ENCODE results near the gene IFNLR1. TPM values are rescaled to one million over a fixed set of nuclear protein-coding genes. Genes with fewer than 3 reads are reported as not detected.

IFNLR1 gene
- total RNA-seq, 2 experiments from 2014 or later = 1.2 to 1.3 TPM

GRCh38 chr1:24198766-24199165 is 11.7 kb upstream of the IFNLR1 start:
- Mint-ChIP-seq H3K4me1 (ENCODE audit: low read depth) (peaks cover 6% of the 10 kb centered on the region), H3K9me3 (no peaks in the 10 kb centered on the region), H3K4me3 (no peak overlapping the region), H3K27me3 (no peaks in the 10 kb centered on the region), H3K36me3 (ENCODE audit: low read depth) (no peaks in the 10 kb centered on the region), H3K27ac (no peak overlapping the region)
- Histone ChIP-seq H3K27me3 (ENCODE audit: control insufficient read depth in 1 of 2, insufficient read depth in 2 of 2, low read length in 2 of 2) (no peaks in the 10 kb centered on the region), H3K9me3 (ENCODE audit: control insufficient read depth in 1 of 2, insufficient read depth in 1 of 2, low read length in 2 of 2) (no peaks in the 10 kb centered on the region), H3K4me1 (ENCODE audit: insufficient read depth, low read length) (peaks cover 8% of the 10 kb centered on the region), H3K36me3 (ENCODE audit: insufficient read depth, low read length) (no peaks in the 10 kb centered on the region), H3K27ac (ENCODE audit: low read depth in 1 of 2, low read length in 2 of 2) (no peak overlapping the region), H3K4me3 (ENCODE audit: low read length) (no peak overlapping the region)
- ChIA-PET POLR2A (interaction anchor here (0.9 to 3.8 kb wide), 4 partner anchors 193 to 444 kb away, joined by 3 to 68 read pairs (median 4); partner anchors contain the start of gene NIPAL3), CTCF (interaction anchor here (0.6 to 6.9 kb wide), 19 partner anchors 9 to 724 kb away, joined by 3 to 126 read pairs (median 4); partner anchors contain the start of genes NIPAL3 and SRRM1)
- ATAC-seq (ENCODE audit: poor library complexity) (no peak), DNase-seq (no peak)
- TF ChIP-seq CTCF (IDR thresholded peaks at IDR 0.05) = no peak
- intact Hi-C loops (cut with DNase I, micrococcal nuclease) = loop anchor here (1.0 to 2.0 kb wide), 5 partner anchors 193 to 632 kb away; no protein-coding TSS in a partner anchor

GRCh38 chr1:24195874-24196273 is 8.8 kb upstream of the IFNLR1 start:
- DNase-seq (no peak), ATAC-seq (ENCODE audit: poor library complexity) (no peak)
- H3K4me3 Mint-ChIP-seq = no peak overlapping the region
- POLR2A ChIA-PET = no interaction called here
- Histone ChIP-seq H3K4me3 (ENCODE audit: low read length) (no peak overlapping the region), H3K27ac (ENCODE audit: low read depth in 1 of 2, low read length in 2 of 2) (no peak overlapping the region), H3K36me3 (ENCODE audit: insufficient read depth, low read length) (no peaks in the 10 kb centered on the region), H3K27me3 (ENCODE audit: control insufficient read depth in 1 of 2, insufficient read depth in 2 of 2, low read length in 2 of 2) (no peaks in the 10 kb centered on the region), H3K4me1 (ENCODE audit: insufficient read depth, low read length) (peaks cover 10% of the 10 kb centered on the region), H3K9me3 (ENCODE audit: control insufficient read depth in 1 of 2, insufficient read depth in 1 of 2, low read length in 2 of 2) (no peaks in the 10 kb centered on the region)
- H3K27me3 Mint-ChIP-seq = no peaks in the 10 kb centered on the region
- H3K27ac Mint-ChIP-seq = no peak overlapping the region
- CTCF ChIA-PET = interaction anchor here (6.9 kb wide), 1 partner anchor 197 kb away, joined by 126 read pairs; no protein-coding TSS in a partner anchor
- TF ChIP-seq CTCF (IDR thresholded peaks at IDR 0.05) = no peak
- no peaks in the 10 kb centered on the region for H3K9me3 Mint-ChIP-seq
- H3K36me3 Mint-ChIP-seq (ENCODE audit: low read depth) = no peaks in the 10 kb centered on the region
- intact Hi-C loops (cut with DNase I, micrococcal nuclease) = no loop called here
- peaks cover 13% of the 10 kb centered on the region for H3K4me1 Mint-ChIP-seq (ENCODE audit: low read depth)

GRCh38 chr1:24195136-24195535 is 8.0 kb upstream of the IFNLR1 start:
- DNase-seq = no peak
- H3K27me3 Mint-ChIP-seq = no peaks in the 10 kb centered on the region
- CTCF ChIA-PET = no interaction called here
- H3K27ac Mint-ChIP-seq = no peak overlapping the region
- Histone ChIP-seq H3K27me3 (ENCODE audit: control insufficient read depth in 1 of 2, insufficient read depth in 2 of 2, low read length in 2 of 2) (no peaks in the 10 kb centered on the region), H3K36me3 (ENCODE audit: insufficient read depth, low read length) (no peaks in the 10 kb centered on the region), H3K27ac (ENCODE audit: low read depth in 1 of 2, low read length in 2 of 2) (no peak overlapping the region), H3K4me1 (ENCODE audit: insufficient read depth, low read length) (peaks cover 12% of the 10 kb centered on the region), H3K9me3 (ENCODE audit: control insufficient read depth in 1 of 2, insufficient read depth in 1 of 2, low read length in 2 of 2) (no peaks in the 10 kb centered on the region), H3K4me3 (ENCODE audit: low read length) (no peak overlapping the region)
- no peaks in the 10 kb centered on the region for H3K9me3 Mint-ChIP-seq
- intact Hi-C loops (cut with DNase I, micrococcal nuclease) = no loop called here
- no peak overlapping the region for H3K4me3 Mint-ChIP-seq
- peaks cover 16% of the 10 kb centered on the region for H3K4me1 Mint-ChIP-seq (ENCODE audit: low read depth)
- H3K36me3 Mint-ChIP-seq (ENCODE audit: low read depth) = no peaks in the 10 kb centered on the region
- ATAC-seq (ENCODE audit: poor library complexity) = no peak
- POLR2A ChIA-PET = interaction anchor here (1.5 kb wide), 1 partner anchor 196 kb away, joined by 3 read pairs; no protein-coding TSS in a partner anchor
- TF ChIP-seq CTCF (IDR thresholded peaks at IDR 0.05) = no peak
